GDM1 (cell line): Measurements from ENCODE around the gene EVI5.

Experiments used
- DNase-seq: peaks from one replicate; lab custom pipeline; 2025; lab: John Stamatoyannopoulos, UW

EVI5 gene

DNA sequence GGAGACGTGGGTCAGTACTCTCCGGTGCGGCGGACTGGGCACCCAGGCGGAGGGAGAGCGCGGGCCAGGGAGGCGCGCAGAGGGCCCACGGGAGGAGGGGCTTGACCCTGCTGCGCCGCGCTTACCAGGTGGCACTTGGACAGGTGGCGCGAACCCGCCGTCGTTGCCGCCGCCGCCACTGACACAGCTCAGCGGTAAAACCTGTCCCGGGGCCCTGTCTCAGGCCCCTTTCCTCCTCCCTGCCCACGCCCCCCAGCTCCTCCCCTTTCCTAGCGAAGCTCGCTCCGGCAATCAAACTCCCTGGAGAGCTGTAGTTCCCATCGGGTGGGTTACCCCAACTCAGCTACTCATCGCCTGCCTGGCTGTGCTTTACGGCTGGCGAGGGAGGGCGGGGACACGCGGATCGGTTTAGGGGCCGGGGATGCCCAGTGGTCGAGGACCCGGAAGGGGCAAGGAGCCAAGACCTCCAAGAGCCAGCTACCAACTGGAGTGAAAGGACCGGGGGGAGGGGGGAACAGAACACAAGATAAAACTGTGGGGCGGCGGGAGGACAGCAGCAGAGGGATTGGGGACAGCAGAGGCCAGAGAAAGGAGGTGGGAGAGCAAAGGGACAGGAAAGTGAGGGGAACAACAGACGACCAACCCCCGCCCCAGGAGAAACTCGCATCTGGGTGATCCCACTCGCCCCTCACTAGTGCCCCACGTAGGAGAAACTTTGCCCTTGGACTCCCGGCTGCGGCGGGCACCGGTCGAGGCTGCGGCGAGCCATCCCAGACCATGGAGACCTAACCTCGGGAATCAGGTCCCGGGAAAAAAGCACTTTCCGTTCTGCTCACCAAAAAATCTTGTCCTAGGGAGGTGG lies 301.1 kb downstream of the EVI5 start:
- no peak for DNase-seq

GRCh38 chr1:92482665-92483609 lies 302.0 kb downstream of the EVI5 start:
- no peak for DNase-seq

DNA sequence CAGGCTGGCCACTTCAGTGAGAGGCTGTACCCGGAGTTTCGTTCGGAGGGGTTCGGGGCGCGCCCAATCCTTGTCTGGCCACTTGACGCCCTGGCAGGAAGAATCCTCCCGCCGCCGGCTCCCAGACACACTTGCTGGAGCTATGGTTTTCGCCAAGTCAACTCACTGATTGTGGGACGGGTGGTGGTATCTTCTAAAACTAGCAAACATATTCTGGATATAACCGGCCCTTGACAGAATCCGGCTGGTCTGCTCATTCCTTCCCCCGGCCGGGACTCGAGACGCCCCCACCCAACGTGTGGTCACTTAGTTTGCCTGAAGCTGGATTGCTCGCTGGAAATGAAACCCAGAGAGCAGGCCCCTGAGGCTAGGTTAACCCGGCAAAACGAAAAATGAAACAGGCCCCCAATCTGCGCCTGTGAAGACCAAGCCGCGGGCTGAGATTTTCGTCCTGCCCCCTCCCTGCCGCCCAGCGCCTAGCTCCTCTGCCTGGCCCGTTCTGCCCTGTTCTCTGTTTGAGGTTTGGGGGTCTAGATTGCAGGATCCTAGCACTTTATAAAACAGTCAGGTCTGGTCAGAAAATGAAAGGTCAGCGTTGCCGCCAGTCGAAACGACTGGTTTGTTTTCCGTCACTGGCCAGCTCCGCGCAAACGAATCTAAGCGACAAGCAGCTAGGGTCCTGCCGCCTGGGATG lies 302.8 kb downstream of the EVI5 start:
- no peak for DNase-seq

DNA sequence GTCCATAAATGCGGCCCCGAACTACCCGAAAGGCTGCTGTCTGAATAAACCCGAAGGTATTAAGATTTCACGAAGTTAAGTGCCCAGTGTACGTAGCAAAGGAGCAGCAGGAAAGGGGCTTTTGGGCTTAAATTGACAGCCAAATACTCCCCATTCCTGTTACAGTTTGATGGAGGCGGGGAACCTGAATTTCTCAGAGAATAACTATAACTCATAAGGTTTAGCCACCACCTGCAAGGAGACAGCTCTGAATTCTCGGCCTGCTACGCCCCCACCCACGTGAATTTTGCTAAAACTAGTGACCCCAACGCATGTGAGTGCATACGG lies 303.3 kb downstream of the EVI5 start:
- no peak for DNase-seq

GRCh38 chr1:92480813-92481598 lies 303.9 kb downstream of the EVI5 start:
- DNase-seq = no peak

DNA sequence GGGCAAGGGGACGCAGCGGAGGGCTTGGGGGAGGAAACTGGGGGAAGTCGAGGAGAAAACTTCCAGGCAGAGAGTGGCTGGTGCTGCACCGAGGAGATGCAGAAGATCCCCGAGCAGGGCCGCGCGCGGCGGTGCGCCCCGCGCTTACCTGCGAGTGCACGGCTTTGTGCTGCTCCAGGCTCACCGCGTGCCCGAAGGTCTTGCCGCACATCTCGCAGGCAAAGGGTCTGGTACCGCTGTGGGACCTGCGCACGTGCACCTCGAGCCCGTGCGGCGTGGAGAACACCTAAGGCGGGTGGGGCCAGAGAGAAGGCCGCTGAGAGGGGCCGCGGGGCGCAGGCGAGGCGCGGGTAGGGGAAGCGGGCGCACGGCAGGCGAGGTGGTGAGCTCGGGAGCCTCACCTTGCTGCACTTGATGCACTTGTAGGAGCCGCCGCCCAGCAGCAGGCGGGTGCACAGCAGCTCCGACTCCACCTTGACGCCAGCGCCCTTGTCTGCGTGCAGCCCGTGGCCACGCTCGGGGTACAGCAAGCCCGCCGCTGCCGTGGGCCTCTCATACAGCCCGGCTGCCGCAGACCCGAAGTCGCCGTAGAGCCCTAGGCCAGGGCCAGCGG lies 304.6 kb downstream of the EVI5 start:
- no peak for DNase-seq

DNA sequence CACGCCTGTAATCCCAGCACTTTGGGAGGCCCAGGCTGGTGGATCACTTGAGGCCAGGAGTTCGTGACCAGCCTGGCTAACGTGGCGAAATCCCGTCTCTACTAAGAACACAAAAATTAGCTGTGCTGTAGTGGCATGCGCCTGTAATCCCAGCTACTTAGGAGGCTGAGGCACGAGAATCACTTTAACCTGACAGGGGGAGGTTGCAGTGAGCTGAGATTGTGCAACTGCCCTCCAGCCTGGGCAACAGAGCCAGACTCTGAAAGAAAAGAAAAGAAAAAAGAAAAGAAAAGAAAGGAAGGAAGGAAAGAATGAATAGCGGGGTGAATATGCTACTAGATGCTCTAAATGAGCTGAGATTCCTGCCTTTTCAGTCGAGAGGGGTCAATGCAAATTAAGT lies 305.3 kb downstream of the EVI5 start:
- no peak for DNase-seq

GRCh38 chr1:92478393-92478792 lies 306.5 kb downstream of the EVI5 start:
- no peak for DNase-seq

GRCh38 chr1:92476071-92476631 lies 308.8 kb downstream of the EVI5 start:
- no peak for DNase-seq

DNA sequence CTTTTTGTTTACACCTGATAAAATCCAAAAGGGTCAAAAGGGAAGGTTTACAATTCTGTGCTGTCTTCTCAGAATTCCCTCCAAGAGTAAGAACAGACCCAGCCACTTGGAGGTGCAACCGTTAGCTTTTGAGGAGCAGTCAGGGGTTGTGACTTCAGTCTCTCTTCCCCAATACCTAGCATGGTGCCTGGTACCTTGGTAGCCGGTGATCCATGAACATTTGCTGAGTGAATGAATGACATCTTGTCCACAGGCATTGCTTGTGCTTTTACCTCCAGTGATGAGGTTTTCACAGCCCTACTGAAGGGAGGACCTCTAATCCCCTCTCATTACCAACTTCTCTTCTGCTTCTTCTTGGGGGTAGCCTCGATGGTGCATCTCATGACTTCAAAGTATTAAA lies 309.9 kb downstream of the EVI5 start:
- DNase-seq = no peak

- DNase-seq = no peak
Measured at GRCh38 chr1:92473781-92474495, 311.0 kb downstream of the EVI5 start.

DNA sequence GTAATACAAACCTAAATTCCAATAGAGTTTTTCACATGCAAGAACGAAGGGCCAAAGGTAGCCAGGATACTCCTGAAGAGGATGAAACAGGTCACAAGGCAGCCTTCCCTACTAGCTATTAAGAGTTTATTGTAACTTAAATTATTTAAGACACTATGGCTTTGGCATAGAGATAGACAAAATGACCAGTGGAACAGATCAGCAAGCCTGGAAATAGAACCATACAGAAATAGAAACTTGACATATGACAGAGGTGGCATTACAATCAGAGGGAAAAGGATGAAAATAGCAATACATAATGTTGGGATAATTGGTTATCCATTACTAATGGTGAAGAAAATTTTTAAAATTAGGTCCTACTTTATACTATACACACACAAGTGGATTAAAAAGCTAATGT lies 314.7 kb downstream of the EVI5 start:
- no peak for DNase-seq

DNA sequence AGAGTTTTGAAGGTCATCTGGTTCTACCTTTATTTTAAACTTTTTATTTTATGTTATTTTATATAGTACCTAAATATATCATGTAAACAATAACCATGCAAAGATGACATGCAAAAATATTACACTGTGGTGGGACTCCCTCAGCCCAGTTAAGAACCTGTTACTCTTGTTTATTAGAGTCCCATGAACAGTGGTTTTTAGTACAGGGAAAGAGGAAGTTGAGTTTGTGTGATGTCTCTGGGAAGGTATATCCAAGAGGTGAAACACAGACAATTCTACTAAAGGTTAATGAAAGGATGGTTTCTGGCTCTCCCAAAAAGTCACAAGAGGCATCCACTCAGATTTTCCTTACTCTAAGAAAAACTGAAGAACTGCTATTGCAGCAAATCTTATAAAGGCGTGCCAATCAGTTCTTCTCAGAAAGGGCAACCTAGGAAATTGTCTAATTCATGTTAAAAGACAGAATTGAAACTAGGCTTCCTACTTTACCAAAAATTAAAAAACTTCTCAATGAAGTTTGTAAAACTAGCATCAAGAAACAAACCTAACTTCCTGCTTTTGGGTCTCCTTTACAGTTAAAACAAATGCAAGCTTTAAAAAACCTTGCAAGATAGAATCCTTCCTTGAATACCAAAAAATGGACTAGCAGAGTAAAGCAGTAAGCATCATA lies 318.1 kb downstream of the EVI5 start:
- DNase-seq = no peak

DNA sequence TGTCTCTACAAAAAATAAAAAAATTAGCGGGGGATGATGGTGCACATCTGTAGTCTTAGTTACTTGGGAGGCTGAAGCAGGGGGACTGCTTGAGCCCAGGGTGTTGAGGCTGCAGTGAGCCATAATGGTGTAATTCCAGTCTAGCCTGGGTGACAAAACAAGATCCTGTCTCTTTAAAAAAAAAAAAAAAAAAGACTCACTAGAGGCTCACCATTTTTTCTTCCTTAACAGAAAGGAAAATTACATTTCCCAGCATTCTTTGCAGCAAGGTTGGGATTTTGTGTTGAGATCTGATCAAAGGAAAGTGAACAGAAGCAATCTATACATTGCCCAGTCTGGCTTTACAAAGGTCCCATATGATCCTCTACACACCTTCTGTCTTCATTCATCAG lies 319.7 kb downstream of the EVI5 start:
- no peak for DNase-seq

- DNase-seq = no peak
Measured at GRCh38 chr1:92464588-92465255, 320.2 kb downstream of the EVI5 start.

DNA sequence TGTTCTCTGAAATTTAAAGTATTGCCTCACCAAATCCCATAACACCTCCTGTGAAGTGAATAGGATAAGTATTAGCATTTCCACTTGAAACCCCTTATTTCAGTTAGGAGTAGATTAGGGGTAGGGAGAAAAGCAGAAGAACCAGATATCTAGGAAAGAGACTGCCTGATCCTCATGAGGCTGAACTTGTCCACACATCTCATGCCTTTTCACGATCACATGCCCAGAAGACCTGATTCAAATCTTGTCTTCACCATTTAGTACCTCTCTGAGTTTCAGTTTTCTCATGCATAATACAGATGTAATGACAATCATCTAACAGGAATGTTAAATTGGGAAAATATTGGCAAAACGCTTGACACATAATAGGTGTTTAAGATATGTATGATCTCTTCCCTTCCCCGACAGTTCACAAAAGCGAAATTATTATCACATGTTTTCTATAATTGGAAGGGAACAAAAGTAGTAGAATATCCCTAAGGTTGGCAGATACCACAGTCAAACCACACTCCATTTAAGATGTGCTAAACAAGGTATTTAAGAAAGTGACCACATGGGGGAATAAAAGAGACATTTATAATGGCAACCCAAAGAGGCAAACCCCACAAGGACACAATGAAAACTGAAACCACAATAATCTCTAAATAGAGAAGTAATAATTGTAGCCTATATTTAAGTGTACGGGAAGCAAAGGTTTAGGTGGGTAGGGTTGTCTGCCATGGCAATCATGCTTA lies 323.4 kb downstream of the EVI5 start:
- no peak for DNase-seq

GRCh38 chr1:92459871-92460320 lies 325.0 kb downstream of the EVI5 start:
- peak; percentile 71 for DNase-seq
